OCI-LY7 (cell line): ENCODE results near the gene GCKR.

Experiments
- EZH2phosphoT487 ChIP-seq: fragments of 200-600 bp; sonication (generic); IDR thresholded peaks from 2 replicates; pipeline ENCODE4 v1.6.1; 2018; ENCODE audit warnings: low read depth, borderline replicate concordance, mild to moderate bottlenecking, mixed run types, antibody characterized with exemption, low read length, moderate library complexity, mixed read lengths
- TF ChIP-seq, protein P1 (sequence below): fragments of 200-600 bp; sonication (generic); conservative IDR thresholded peaks from 2 replicates; pipeline ENCODE4 v1.5.1; 2014; ENCODE audit warnings: mild to moderate bottlenecking, antibody characterized with exemption, low read length, moderate library complexity, mixed read lengths

DNA sequence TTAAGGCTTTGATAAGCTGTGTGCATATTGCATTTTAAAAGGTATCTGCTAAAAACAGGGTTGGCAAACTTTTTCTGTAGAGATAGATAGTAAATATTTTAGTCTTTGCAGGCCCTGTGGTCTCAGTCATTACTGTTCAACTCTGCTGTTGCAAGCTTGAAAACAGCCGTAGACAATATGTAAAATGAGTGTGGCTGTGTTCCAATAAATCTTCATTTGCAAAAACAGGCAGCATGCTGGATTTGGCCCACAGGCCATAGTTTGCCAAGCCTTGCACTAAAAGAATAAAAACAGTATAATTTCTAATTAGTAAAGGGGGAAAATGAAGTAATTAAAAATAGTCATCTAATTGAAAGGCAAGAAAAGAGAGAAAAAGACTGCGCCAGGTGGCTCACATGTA is 35.3 kb downstream of the GCKR start:
- TF ChIP-seq, protein P1, sequence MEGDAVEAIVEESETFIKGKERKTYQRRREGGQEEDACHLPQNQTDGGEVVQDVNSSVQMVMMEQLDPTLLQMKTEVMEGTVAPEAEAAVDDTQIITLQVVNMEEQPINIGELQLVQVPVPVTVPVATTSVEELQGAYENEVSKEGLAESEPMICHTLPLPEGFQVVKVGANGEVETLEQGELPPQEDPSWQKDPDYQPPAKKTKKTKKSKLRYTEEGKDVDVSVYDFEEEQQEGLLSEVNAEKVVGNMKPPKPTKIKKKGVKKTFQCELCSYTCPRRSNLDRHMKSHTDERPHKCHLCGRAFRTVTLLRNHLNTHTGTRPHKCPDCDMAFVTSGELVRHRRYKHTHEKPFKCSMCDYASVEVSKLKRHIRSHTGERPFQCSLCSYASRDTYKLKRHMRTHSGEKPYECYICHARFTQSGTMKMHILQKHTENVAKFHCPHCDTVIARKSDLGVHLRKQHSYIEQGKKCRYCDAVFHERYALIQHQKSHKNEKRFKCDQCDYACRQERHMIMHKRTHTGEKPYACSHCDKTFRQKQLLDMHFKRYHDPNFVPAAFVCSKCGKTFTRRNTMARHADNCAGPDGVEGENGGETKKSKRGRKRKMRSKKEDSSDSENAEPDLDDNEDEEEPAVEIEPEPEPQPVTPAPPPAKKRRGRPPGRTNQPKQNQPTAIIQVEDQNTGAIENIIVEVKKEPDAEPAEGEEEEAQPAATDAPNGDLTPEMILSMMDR = no peak
- no peak for TF ChIP-seq EZH2phosphoT487
